K562 (cell line): ENCODE results near the gene KRTAP5-5. TPM values are rescaled to one million over a fixed set of nuclear protein-coding genes. Genes with fewer than 3 reads are reported as not detected.

Source experiments
- BRD9 ChIP-seq: fragments of 450-650 bp; IDR thresholded peaks from 2 replicates; pipeline ENCODE4 v1.6.1; 2018; ENCODE audit warnings: low read depth; ENCODE audit not compliant: partially characterized antibody
- CREM ChIP-seq: IDR thresholded peaks from 2 replicates; pipeline ENCODE4 v1.6.1; 2014; ENCODE audit warnings: antibody characterized with exemption, low read depth
- ESRRB ChIP-seq: fragments of 250-450 bp; sonication (Bioruptor Pico); IDR thresholded peaks from 2 replicates; pipeline ENCODE4 v1.5.0; 2020; ENCODE audit warnings: mild to moderate bottlenecking, moderate library complexity, borderline replicate concordance
- GTF2A2 ChIP-seq: IDR thresholded peaks from 2 replicates; pipeline ENCODE4 v1.6.1; 2016; ENCODE audit warnings: mild to moderate bottlenecking, missing genetic modification characterization, missing compliant biosample characterization
- KDM2B ChIP-seq: fragments of 250-450 bp; sonication (Bioruptor Pico); IDR thresholded peaks from 2 replicates; pipeline ENCODE4 v1.8.0; 2021; ENCODE audit warnings: mild to moderate bottlenecking, moderate library complexity
- LARP7 ChIP-seq: fragments of 450-650 bp; IDR thresholded peaks from 2 replicates; pipeline ENCODE4 v1.6.1; 2016
- MXI1 ChIP-seq: IDR thresholded peaks from 2 replicates; pipeline ENCODE4 v1.6.1; 2011; ENCODE audit warnings: low read depth, mild to moderate bottlenecking, improper control_type of control experiment, low read length
- MYBL2 ChIP-seq, 2 experiments: fragments of 450-650 bp in 1 of 2; sonication (generic) in 1 of 2; formaldehyde crosslinking in 1 of 2; IDR thresholded peaks; 2 replicates each; pipeline versions ENCODE4 v1.6.1 to v1.8.1; 2017 to 2022; ENCODE audit warnings: borderline replicate concordance in 1 of 2, inconsistent platforms in 1 of 2, low read depth in 1 of 2, mild to moderate bottlenecking in 1 of 2, missing genetic modification reagents in 1 of 2, moderate library complexity in 1 of 2
- POLR2B ChIP-seq: fragments of 450-650 bp; IDR thresholded peaks from 2 replicates; pipeline ENCODE4 v1.6.1; 2018; ENCODE audit warnings: low read depth; ENCODE audit not compliant: partially characterized antibody
- PRDM10 ChIP-seq: fragments of 450-650 bp; IDR thresholded peaks from 2 replicates; pipeline ENCODE4 v1.6.1; 2018; ENCODE audit not compliant: partially characterized antibody
- TEAD1 ChIP-seq, 2 experiments: fragments of 450-650 bp in 1 of 2; sonication (generic) in 1 of 2; formaldehyde crosslinking; IDR thresholded peaks; 2 replicates each; pipeline versions ENCODE4 v1.4.0 to v1.8.0; 2020 to 2022; ENCODE audit warnings: mild to moderate bottlenecking in 2 of 2, missing genetic modification reagents in 1 of 2
- ZBTB5 ChIP-seq: fragments of 450-650 bp; IDR thresholded peaks from 2 replicates; pipeline ENCODE4 v1.6.1; 2017; ENCODE audit warnings: antibody characterized with exemption
- ZNF224 ChIP-seq: sonication (generic); formaldehyde crosslinking; IDR thresholded peaks from 2 replicates; pipeline ENCODE4 v1.8.0; 2022; ENCODE audit warnings: mild to moderate bottlenecking, missing genetic modification reagents
- ZNF57 ChIP-seq: fragments of 450-650 bp; formaldehyde crosslinking; IDR thresholded peaks from 2 replicates; pipeline ENCODE4 v1.4.0; 2020; ENCODE audit warnings: mild to moderate bottlenecking, moderate library complexity
- polyA plus RNA-seq, 8 experiments: library from polyadenylated mRNA; depleted of rRNA in 4 of 8; stranded (reverse) in 5 of 8; unstranded in 3 of 8; fragments of >200 nt; fragmentation: Nextera tagmentation in 2 of 8; fragmentation: Illumina TruSeq in 1 of 8; extraction: Ambion mirVana in 2 of 8; extraction: Trizol in 1 of 8; gene quantifications; 2 replicates each; pipeline versions ENCODE4 v1.2.1 to v1.2.3, GENCODE V29; 2011 to 2014; ENCODE audit warnings: inconsistent platforms in 1 of 8, missing spikeins in 1 of 8
- total RNA-seq, 7 experiments: library from RNA; depleted of rRNA in 6 of 7; stranded (reverse); fragments of >200 nt in 6 of 7; fragmentation: Illumina TruSeq in 2 of 7; extraction: Trizol in 2 of 7; gene quantifications; 2 replicates each; pipeline versions ENCODE4 v1.2.1 to v1.2.3, GENCODE V29; 2011 to 2021; ENCODE audit warnings: low replicate concordance in 1 of 7
- TF ChIP-seq, protein P1 (sequence below): fragments of 450-650 bp; formaldehyde crosslinking; IDR thresholded peaks from 2 replicates; pipeline ENCODE4 v1.4.0; 2020; ENCODE audit warnings: mild to moderate bottlenecking
- TF ChIP-seq, protein P2 (sequence below): fragments of 250-450 bp; sonication (Bioruptor Pico); IDR thresholded peaks from 2 replicates; pipeline ENCODE4 v1.5.0; 2021; ENCODE audit warnings: mild to moderate bottlenecking, moderate library complexity
- TF ChIP-seq, protein P3 (sequence below): sonication (generic); formaldehyde crosslinking; IDR thresholded peaks from 2 replicates; pipeline ENCODE4 v1.8.0; 2023; ENCODE audit warnings: mild to moderate bottlenecking, missing genetic modification reagents

KRTAP5-5 gene
- total and polyA plus RNA-seq, 9 of the 15 experiments (the other 6 are each of a cell fraction or from before 2014, with no cell fraction given): not detected

- TF ChIP-seq ESRRB: no peak
- TF ChIP-seq, protein P1, sequence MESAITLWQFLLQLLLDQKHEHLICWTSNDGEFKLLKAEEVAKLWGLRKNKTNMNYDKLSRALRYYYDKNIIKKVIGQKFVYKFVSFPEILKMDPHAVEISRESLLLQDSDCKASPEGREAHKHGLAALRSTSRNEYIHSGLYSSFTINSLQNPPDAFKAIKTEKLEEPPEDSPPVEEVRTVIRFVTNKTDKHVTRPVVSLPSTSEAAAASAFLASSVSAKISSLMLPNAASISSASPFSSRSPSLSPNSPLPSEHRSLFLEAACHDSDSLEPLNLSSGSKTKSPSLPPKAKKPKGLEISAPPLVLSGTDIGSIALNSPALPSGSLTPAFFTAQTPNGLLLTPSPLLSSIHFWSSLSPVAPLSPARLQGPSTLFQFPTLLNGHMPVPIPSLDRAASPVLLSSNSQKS: no peak
- TF ChIP-seq POLR2B: no peak
- TF ChIP-seq MXI1: no peak
- no peak for TF ChIP-seq ZNF57 (CRISPR knock-in tag)
- TF ChIP-seq KDM2B (CRISPR knock-in tag): no peak
- TF ChIP-seq LARP7: no peak
- no peak for TF ChIP-seq ZBTB5
- peak; percentile 92 for TF ChIP-seq CREM
- TF ChIP-seq TEAD1 (CRISPR knock-in tag; IDR thresholded peaks at IDR 0.05): no peak
- no peak for TF ChIP-seq ZNF224 (CRISPR knock-in tag)
- TF ChIP-seq, protein P2, sequence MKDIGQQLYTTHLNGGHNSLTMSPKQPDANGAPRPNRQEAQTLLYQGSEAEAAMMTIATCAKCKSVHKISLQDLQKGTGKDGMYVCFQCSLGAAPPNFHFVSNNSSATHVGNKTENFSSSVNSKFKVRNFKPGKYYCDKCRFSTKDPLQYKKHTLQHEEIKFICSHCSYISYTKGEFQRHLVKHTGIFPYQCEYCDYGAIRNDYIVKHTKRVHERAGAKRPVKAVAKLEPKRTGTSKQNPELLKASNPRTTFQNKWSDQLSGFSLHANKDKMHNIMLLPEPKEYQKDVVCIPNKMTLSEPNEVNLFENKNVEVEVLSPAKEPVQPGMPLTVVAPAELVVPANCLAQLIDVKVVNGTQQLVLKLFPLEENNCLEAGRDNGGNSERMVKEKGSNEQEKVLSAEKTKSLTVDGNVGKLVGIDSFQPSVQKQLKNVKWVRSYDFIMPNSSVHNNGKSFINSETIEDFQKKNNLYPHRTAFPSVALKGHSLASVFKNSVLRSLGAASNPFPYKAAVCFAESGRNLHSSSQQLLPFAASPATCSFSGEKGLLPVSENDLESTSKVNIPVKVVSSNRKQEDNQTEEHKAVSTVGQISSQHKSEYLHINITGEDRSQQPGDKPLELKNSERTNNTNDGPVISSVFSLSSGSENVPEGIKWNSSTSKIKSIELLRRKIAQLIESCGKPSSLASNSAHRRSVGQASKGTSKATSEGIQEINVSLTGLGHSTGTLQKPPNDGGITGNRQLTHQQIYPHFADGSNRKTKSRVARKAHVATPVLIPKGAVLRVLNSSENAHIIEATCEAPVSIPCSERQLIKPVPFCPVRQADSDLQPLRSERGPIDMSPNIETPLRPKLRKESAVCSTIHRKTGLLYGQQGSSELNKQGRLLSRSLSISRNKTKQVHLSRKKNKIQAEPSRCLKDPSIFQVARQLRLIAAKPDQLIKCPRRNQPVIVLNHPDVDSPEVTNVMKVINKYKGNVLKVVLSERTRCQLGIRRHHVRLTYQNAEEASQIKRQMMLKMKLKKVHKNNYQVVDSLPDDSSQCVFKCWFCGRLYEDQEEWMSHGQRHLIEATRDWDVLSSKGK (CRISPR knock-in tag): no peak
- peak; percentile 91 for TF ChIP-seq PRDM10
- TF ChIP-seq MYBL2 (IDR thresholded peaks at IDR 0.05; ENCODE audit: low read depth): no peak
- no peak for TF ChIP-seq MYBL2 (CRISPR knock-in tag; IDR thresholded peaks at IDR 0.05; ENCODE audit: borderline replicate concordance)
- TF ChIP-seq, protein P3, sequence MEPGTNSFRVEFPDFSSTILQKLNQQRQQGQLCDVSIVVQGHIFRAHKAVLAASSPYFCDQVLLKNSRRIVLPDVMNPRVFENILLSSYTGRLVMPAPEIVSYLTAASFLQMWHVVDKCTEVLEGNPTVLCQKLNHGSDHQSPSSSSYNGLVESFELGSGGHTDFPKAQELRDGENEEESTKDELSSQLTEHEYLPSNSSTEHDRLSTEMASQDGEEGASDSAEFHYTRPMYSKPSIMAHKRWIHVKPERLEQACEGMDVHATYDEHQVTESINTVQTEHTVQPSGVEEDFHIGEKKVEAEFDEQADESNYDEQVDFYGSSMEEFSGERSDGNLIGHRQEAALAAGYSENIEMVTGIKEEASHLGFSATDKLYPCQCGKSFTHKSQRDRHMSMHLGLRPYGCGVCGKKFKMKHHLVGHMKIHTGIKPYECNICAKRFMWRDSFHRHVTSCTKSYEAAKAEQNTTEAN: no peak
- TF ChIP-seq GTF2A2 (tag): no peak
- no peak for TF ChIP-seq BRD9
Measured at GRCh38 chr11:1619449-1619848, 10.1 kb upstream of the KRTAP5-5 start (continued).
